NCI-H2171 (cell line): Measurements from ENCODE around the gene EDEM3.

Experiments
- DNase-seq: peaks from one replicate; lab custom pipeline; 2025; lab: John Stamatoyannopoulos, UW

The EDEM3 gene

GRCh38 chr1:184673305-184673704 lies 81.4 kb downstream of the EDEM3 start:
- DNase-seq = no peak

GRCh38 chr1:184672013-184672726 lies 82.5 kb downstream of the EDEM3 start:
- DNase-seq = no peak

DNA sequence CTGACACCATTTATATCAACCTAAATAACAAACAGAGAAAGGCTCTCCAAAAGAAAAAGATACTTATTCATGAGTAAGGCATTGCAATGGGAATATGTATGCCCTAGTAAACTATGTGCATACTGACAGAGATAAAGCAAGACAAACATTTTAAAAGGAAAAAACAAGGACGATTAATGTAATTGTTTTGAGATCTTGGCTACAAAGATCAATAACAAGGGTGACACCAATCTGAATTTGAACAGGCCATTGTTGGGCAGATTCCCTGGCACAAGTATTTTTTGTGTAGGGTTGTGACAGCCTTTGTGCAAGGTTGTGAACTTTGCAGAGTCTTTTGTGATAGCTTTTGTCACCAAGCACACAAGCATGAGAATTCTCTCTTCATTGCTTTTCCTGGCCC lies 85.3 kb downstream of the EDEM3 start:
- DNase-seq = no peak

GRCh38 chr1:184665360-184665759 lies 89.3 kb downstream of the EDEM3 start:
- no peak for DNase-seq

GRCh38 chr1:184664661-184665060 lies 90.0 kb downstream of the EDEM3 start:
- DNase-seq = no peak

DNA sequence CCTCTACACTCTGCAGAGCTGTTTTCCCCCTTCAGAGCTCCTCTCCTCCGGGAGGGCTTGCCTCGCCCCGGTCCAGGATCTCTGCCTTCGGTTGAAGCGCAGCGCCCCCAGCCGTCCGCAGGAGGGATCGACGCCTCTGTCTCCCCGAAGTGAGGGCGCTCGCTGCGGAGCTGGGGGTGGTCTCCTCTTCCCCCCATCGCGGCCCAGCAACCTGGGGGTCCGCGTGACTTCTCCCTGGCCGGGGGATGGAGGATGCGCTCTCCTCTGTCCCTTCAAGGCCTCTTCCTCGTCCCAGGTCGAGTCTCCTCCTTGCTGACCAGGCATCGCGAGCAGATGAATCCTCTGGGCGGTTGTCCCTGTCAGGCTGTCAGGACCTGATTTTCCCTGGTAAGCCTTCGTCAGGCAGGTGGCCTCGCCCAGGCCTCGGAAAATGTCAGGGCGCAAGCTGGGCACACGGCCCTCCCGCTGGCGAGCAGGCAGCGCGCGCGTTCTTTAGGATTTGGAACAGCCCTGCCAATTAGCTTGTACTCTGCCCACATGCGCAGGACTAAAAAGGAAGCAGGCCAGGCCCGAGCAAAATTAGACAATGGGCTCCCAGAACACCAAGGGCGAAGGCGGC lies 90.5 kb downstream of the EDEM3 start:
- DNase-seq = no peak

DNA sequence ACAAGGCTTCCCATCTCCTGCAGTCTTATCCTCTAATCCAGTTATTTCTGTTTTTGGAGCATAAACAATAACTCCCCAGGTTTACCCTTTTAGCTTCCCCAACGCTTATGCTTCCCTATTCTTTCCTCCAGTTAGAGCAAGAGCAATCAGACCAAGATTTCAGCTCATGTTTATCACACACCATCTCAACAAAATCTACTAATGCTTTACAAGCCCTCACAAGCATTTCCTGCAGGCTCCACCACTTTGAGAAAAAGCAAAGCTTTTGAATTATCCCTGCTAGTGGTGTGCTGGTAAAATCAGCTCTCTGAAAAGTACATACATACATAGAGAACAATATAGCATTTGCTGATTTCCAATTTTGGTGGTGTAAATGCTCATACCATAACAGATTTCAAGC lies 92.9 kb downstream of the EDEM3 start:
- no peak for DNase-seq

DNA sequence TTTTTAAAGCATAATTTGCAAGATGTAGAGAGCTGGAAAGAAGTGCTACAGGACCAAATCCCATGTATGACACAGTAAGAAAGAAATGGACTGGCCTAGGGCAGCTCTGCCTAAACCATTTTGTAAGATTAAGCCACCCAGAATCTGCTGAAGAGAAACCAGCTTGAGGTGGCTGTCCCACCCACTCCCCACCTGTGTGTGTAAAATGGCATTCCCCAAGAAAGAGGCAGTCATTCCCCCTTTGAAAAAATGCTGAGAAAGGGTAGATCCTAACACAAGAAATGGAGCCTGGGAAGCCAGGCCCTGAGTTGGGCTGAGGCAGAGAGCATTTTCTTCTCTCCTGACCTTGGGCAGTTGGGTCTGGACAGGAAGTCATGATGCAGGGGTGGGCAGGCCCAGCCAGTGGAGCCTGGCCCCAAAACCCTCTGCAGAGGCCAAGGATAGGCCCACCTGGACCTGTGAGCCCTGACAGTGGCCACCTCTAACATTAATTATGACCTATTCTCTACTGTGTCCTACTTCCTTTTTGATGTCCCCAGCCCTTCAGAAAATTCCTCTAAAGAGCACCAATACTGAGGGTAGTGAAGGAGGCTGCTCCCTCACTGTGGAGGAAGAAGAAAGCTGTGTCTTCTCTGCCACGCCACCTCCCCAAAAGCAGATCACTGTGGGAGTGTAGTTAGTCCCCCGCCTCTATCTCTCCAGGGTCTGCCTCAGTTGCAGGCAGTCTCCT lies 94.0 kb downstream of the EDEM3 start:
- DNase-seq = no peak

- no peak for DNase-seq
Measured at GRCh38 chr1:184658055-184658454, 96.6 kb downstream of the EDEM3 start.

DNA sequence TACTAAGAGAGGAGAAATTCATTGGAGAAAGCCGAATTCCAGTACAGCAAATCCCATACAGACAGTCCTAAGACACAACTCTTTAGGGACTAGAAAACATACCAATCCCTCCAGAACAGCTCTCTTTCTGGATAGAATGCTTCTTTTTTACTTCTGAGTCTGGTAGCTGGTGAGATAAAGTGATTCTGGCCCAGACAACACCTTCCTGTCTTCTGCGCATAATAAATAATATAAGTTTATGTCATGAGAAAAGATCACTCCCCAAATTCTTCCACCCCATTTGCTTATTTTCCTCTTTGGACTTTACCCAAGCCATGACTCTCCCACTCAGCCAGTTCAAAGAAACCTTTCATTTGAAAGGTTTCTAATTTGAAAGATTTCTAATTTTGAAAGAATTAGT lies 98.4 kb downstream of the EDEM3 start:
- DNase-seq = no peak

DNA sequence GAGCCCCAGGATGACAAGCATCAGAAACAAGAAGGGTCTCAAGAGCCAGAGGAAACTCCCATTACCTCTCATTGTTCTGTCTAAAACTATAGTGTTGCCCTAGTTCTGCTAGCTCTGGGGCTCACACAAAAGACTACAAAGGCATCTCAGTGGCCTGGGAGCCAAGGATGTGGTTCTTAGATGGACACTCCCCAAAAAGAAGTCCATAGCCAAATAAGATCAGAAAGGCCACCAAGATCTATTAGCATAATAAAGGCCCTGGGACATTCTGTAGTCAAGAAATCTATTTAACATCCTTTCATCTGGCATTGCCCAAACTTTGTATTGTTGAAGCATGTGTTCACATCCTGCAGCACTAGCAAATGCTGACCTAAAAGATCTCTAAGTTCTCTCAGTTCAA lies 99.5 kb downstream of the EDEM3 start:
- no peak for DNase-seq

DNA sequence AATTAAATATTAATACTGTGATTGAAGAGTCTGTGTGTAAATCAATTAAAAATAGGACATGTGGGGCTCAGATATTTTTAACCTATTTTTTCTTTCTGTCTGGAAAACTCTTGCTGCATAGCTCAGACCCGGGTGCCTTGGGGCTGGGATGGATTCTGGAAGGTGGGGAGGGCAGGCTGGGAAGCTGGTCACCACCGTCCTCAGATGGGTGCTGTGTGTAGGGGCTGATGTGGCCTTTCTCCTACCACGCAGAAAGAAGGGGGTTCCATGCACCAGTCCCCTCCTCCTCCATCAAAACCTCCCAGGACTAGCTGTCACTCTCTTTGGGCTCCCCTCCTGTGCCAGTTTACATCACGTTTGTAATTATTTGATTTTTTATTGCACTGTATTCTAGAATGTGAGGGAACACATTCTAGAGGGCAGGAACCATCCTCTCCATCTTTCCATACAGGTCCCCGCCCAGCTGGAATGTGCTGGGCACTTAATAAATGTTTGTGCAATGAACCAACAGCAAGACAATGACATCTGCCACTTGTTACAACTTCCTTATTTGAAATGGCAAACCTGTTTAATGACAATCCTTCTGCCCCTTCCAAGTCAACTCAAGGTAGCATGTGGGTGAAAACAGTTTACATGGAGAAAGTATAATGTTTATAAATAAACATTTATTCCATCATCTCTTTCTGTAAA lies 104.3 kb downstream of the EDEM3 start:
- no peak for DNase-seq

- DNase-seq = no peak
Measured at GRCh38 chr1:184649451-184649888, 105.2 kb downstream of the EDEM3 start.

DNA sequence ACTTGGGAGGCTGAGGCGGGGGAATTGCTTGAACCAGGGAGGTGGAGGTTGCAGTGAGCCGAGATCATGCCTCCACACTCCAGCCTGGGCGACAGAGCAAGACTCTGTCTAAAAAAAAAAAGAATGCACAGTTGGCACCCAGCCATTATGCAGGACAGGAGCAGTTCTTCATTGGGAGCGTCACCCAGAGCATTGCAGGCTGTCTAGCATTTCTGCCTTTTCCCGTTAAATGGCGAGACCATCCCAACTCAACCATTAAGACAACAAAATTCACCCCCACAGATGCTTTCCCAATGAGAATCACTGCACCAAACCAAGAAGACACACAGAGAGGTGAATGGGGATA lies 105.8 kb downstream of the EDEM3 start:
- DNase-seq = no peak

GRCh38 chr1:184648160-184648855 lies 106.3 kb downstream of the EDEM3 start:
- no peak for DNase-seq

DNA sequence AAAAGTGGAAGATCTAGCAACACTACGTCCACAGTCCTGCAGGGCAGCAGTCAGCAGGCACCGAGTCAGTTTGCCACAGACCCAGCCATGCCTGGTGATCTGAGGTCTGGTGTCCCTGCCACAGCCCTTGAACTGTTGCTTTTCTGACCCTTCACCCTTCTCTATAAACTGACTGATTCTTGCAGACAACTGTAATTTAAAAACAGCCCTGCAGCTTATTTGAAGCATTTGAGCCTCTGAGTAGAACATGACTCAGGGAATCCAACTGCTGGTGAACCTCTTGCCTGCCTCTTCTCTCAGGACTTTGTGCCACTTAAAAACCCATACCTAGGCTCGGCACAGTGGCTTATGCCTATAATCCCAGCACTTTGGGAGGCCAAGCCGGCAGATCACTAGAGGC lies 107.2 kb downstream of the EDEM3 start:
- DNase-seq = no peak

DNA sequence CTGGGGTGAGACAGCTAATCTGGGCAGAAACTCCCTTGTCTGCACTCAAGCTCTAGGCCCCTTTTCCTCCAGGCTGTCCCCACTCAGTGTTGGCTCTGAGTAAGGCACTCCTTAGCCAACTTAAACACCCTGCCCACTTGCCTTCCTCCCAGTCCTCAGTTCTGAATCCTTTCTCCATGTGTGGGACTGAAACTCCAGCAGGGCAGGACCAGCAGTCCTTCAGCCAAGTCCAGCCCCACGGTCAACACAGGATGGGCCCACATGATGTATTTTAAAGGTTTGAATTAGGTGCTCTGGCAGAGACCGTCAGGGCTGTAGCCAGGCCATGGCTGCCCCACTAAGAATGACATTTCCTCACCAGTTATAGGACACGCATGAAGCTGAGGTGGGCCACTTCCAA lies 107.8 kb downstream of the EDEM3 start:
- DNase-seq = no peak

GRCh38 chr1:184646178-184646701 lies 108.4 kb downstream of the EDEM3 start:
- DNase-seq = no peak

DNA sequence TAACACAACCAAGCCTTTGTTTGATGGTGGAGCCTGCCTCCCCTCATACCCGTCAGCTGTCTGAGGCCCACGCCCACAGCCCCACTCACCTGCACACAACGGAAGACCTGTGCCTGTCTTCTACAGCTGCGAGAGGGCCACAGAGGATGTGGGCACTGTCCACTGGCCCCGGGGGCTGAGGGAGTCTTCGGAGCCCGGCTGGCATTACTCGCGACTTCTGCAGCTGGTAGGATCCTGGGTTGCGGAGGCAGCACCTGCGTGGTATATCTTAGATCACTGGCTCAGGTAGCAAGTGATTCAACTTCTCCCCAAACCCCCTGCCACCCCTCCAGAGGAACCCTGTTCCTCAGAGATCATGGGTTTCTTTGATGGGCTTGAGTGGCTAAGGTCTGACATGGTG lies 109.9 kb downstream of the EDEM3 start:
- no peak for DNase-seq

- DNase-seq = no peak
Measured at GRCh38 chr1:184643661-184644060, 111.0 kb downstream of the EDEM3 start.

GRCh38 chr1:184641894-184642293 lies 112.8 kb downstream of the EDEM3 start:
- no peak for DNase-seq

DNA sequence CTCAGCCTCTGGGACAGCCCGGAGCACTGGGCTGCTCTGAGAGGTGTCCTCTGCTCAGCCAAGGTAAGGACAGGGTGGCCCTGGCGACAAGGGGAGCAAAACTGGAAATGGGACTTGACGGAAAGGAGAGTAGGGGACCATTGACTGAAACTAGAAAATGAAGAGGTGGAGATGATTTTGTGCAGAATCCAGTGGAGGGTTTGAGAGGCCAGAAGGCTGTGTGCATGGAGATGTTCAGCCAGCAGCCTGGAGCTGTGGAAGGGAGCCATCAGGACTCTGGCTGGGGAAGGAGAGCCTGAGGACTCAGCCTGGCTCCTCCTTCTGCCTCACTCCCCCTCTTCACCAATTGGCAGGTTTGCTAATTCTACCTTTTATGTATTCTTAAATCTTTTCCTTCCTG lies 114.2 kb downstream of the EDEM3 start:
- DNase-seq = no peak
